Thoracic aorta endothelial cell (primary cell): ENCODE results near the gene PRXL2B. TPM values are rescaled to one million over a fixed set of nuclear protein-coding genes. Genes with fewer than 3 reads are reported as not detected.

Experiments
- total RNA-seq: library from RNA; depleted of rRNA; stranded (reverse); fragments of >200 nt; gene quantifications from 2 replicates; pipeline ENCODE4 v1.2.3, GENCODE V29; 2012

The PRXL2B gene
- total RNA-seq: 32.0 and 41.6 TPM in 2 replicates

GRCh38 chr1:2586154-2587070 lies at the start of gene PRXL2B:
PRXL2B (plus strand) TSS chr1:2586777; CDS start chr1:2586886, 109 bp downstream.

GRCh38 chr1:2556277-2556677 lies 30.3 kb upstream of the PRXL2B start, which contains the start of gene TNFRSF14:
TNFRSF14 (plus strand) TSS chr1:2556371; CDS start chr1:2556665, 294 bp downstream.

GRCh38 chr1:2632561-2633361 lies 46.2 kb downstream of the PRXL2B start, which contains the start of gene MMEL1:
MMEL1 (minus strand) TSS chr1:2633016; CDS start chr1:2629484, 3,532 bp downstream.

Other genes starting within 250 kb of the PRXL2B start
- 5.1 and 7.1 TPM in 2 replicates for gene MORN1, start 195.2 kb upstream of the PRXL2B start, total RNA-seq
- gene RER1, start 194.9 kb upstream of the PRXL2B start, total RNA-seq: 120 and 144 TPM in 2 replicates
- 19.8 and 26.8 TPM in 2 replicates for gene PEX10, start 174.2 kb upstream of the PRXL2B start, total RNA-seq
- gene PLCH2, start 110.5 kb upstream of the PRXL2B start, total RNA-seq: under 0.01 and 0.07 TPM in 2 replicates
- gene PANK4, start 60.2 kb upstream of the PRXL2B start, total RNA-seq: 25.8 and 27.1 TPM in 2 replicates
- not detected in 2 replicates for gene HES5, start 56.5 kb upstream of the PRXL2B start, total RNA-seq
- 20.9 and 21.3 TPM in 2 replicates for gene TNFRSF14, start 30.4 kb upstream of the PRXL2B start, total RNA-seq
- 1.1 and 3.5 TPM in 2 replicates for gene MMEL1, start 46.2 kb downstream of the PRXL2B start, total RNA-seq
- 0.13 and 0.14 TPM in 2 replicates for gene TTC34, start 214.9 kb downstream of the PRXL2B start, total RNA-seq